H9 (cell line): ENCODE results near the gene IRF2BP2. TPM values are rescaled to one million over a fixed set of nuclear protein-coding genes. Genes with fewer than 3 reads are reported as not detected.

Experiments
- DNase-seq: peaks from one replicate; pipeline ENCODE4 v3.0.0-alpha.2; 2017
- H2AFZ ChIP-seq: one replicate; pipeline ENCODE4 v1.6.1; 2013; ENCODE audit warnings: mild to moderate bottlenecking, low read length, control low read depth, moderate library complexity
- H2AK5ac ChIP-seq: 2 replicates; pipeline ENCODE4 v1.6.1; 2013; ENCODE audit warnings: low read length, control low read depth, mixed read lengths; ENCODE audit not compliant: insufficient read length
- H2BK120ac ChIP-seq: one replicate; pipeline ENCODE4 v1.6.1; 2013; ENCODE audit warnings: low read depth, mild to moderate bottlenecking, low read length, control low read depth, inconsistent platforms; ENCODE audit not compliant: poor library complexity, severe bottlenecking
- H2BK12ac ChIP-seq: 2 replicates; pipeline ENCODE4 v1.6.1; 2013; ENCODE audit warnings: low read length, control low read depth, mixed read lengths, low read depth; ENCODE audit not compliant: insufficient read length
- H2BK15ac ChIP-seq: 2 replicates; pipeline ENCODE4 v1.6.1; 2013; ENCODE audit warnings: low read depth, low read length, control low read depth
- H2BK20ac ChIP-seq: one replicate; pipeline ENCODE4 v1.6.1; 2013; ENCODE audit warnings: low read depth, mild to moderate bottlenecking, low read length, control low read depth, inconsistent platforms; ENCODE audit not compliant: poor library complexity, severe bottlenecking
- H2BK5ac ChIP-seq: 2 replicates; pipeline ENCODE4 v1.6.1; 2013; ENCODE audit warnings: low read length, control low read depth, mixed read lengths; ENCODE audit not compliant: insufficient read length
- H3K14ac ChIP-seq: 2 replicates; pipeline ENCODE4 v1.6.1; 2013; ENCODE audit warnings: low read length, control low read depth; ENCODE audit not compliant: insufficient read depth
- H3K18ac ChIP-seq: 2 replicates; pipeline ENCODE4 v1.6.1; 2013; ENCODE audit warnings: low read depth, mild to moderate bottlenecking, mixed read lengths, low read length, control low read depth; ENCODE audit not compliant: insufficient read length
- H3K23ac ChIP-seq: 2 replicates; pipeline ENCODE4 v1.6.1; 2013; ENCODE audit warnings: low read length, control low read depth, mixed read lengths, low read depth; ENCODE audit not compliant: insufficient read length
- H3K23me2 ChIP-seq: 2 replicates; pipeline ENCODE4 v1.6.1; 2013; ENCODE audit warnings: low read depth, mild to moderate bottlenecking, mixed read lengths, low read length, control low read depth; ENCODE audit not compliant: insufficient read length, poor library complexity, severe bottlenecking
- H3K27ac ChIP-seq: 2 replicates; pipeline ENCODE4 v1.5.1; 2013; ENCODE audit warnings: low read length, control low read depth, mixed read lengths, low read depth; ENCODE audit not compliant: insufficient read length
- H3K27me3 ChIP-seq: 2 replicates; pipeline ENCODE4 v1.6.1; 2013; ENCODE audit warnings: low read length, control low read depth, inconsistent platforms; ENCODE audit not compliant: insufficient read depth
- H3K4ac ChIP-seq: 2 replicates; pipeline ENCODE4 v1.6.1; 2013; ENCODE audit warnings: low read depth, mild to moderate bottlenecking, control low read depth, inconsistent platforms, low read length, moderate library complexity
- H3K4me1 ChIP-seq: 2 replicates; pipeline ENCODE4 v1.6.1; 2013; ENCODE audit warnings: low read length, control low read depth, inconsistent platforms; ENCODE audit not compliant: insufficient read depth
- H3K4me2 ChIP-seq: 2 replicates; pipeline ENCODE4 v1.6.1; 2013; ENCODE audit warnings: low read length, control low read depth, mixed read lengths; ENCODE audit not compliant: insufficient read length, insufficient read depth
- H3K56ac ChIP-seq: 2 replicates; pipeline ENCODE4 v1.6.1; 2013; ENCODE audit warnings: low read depth, mild to moderate bottlenecking, mixed read lengths, low read length, control low read depth; ENCODE audit not compliant: insufficient read length
- H3K79me1 ChIP-seq: 2 replicates; pipeline ENCODE4 v1.6.1; 2013; ENCODE audit warnings: low read depth, mild to moderate bottlenecking, moderate library complexity, low read length, control low read depth, inconsistent platforms; ENCODE audit not compliant: insufficient read depth, poor library complexity, severe bottlenecking
- H3K79me2 ChIP-seq: 2 replicates; pipeline ENCODE4 v1.6.1; 2013; ENCODE audit warnings: low read length, control low read depth, inconsistent platforms; ENCODE audit not compliant: insufficient read depth
- H3K9ac ChIP-seq: 2 replicates; pipeline ENCODE4 v1.6.1; 2013; ENCODE audit warnings: low read length, control low read depth, mixed read lengths; ENCODE audit not compliant: insufficient read length; ENCODE audit errors: extremely low read depth
- H3K9me3 ChIP-seq: one replicate; pipeline ENCODE4 v1.6.1; 2013; ENCODE audit warnings: low read depth, low read length, inconsistent platforms; ENCODE audit not compliant: control insufficient read depth
- H3T11ph ChIP-seq: one replicate; pipeline ENCODE4 v1.6.1; 2013; ENCODE audit warnings: mild to moderate bottlenecking, low read length, control low read depth, inconsistent platforms
- H4K20me1 ChIP-seq: one replicate; pipeline ENCODE4 v1.6.1; 2013; ENCODE audit not compliant: control insufficient read depth, insufficient read length, insufficient read depth
- H4K5ac ChIP-seq: 2 replicates; pipeline ENCODE4 v1.6.1; 2013; ENCODE audit warnings: low read depth, mild to moderate bottlenecking, mixed read lengths, low read length, control low read depth; ENCODE audit not compliant: insufficient read length
- H4K8ac ChIP-seq: replicated peaks from 2 replicates; pipeline ENCODE4 v1.6.1; 2013; ENCODE audit warnings: low read length, control low read depth, mixed read lengths, low read depth; ENCODE audit not compliant: insufficient read length
- H4K91ac ChIP-seq: 2 replicates; pipeline ENCODE4 v1.6.1; 2013; ENCODE audit warnings: low read depth, mild to moderate bottlenecking, moderate library complexity, mixed read lengths, low read length, control low read depth; ENCODE audit not compliant: insufficient read length
- H3K27ac Mint-ChIP-seq, 3 experiments: 2 replicates in 2 of 3; 3 replicates in 1 of 3; pipeline ENCODE4 v1.8.0; 2020 to 2021; ENCODE audit warnings: mixed read lengths in 3 of 3, mild to moderate bottlenecking in 1 of 3, moderate library complexity in 1 of 3
- H3K27me3 Mint-ChIP-seq: 2 replicates; pipeline ENCODE4 v1.8.0; 2021; ENCODE audit warnings: low read depth, mild to moderate bottlenecking, moderate library complexity, mixed read lengths
- H3K36me3 Mint-ChIP-seq, 3 experiments: 2 replicates in 2 of 3; 3 replicates in 1 of 3; pipeline ENCODE4 v1.8.0; 2020 to 2021; ENCODE audit warnings: low read depth in 3 of 3, mixed read lengths in 3 of 3; ENCODE audit not compliant: insufficient read depth in 1 of 3
- H3K4me1 Mint-ChIP-seq, 2 experiments: 2 replicates each; pipeline ENCODE4 v1.8.0; 2020; ENCODE audit warnings: mixed read lengths in 2 of 2
- H3K4me3 Mint-ChIP-seq, 2 experiments: 2 replicates in 1 of 2; 3 replicates in 1 of 2; pipeline ENCODE4 v1.8.0; 2020 to 2021; ENCODE audit warnings: mild to moderate bottlenecking in 2 of 2, mixed read lengths in 2 of 2, moderate library complexity in 1 of 2
- H3K9me3 Mint-ChIP-seq, 2 experiments: 2 replicates in 1 of 2; 3 replicates in 1 of 2; pipeline ENCODE4 v1.8.0; 2020; ENCODE audit warnings: mild to moderate bottlenecking in 2 of 2, mixed read lengths in 2 of 2, moderate library complexity in 1 of 2
- WGBS: extraction: QIAGEN DNeasy Blood & Tissue Kit; methylation state at CpG from one replicate; pipeline ENCODE4 v1.1.7; 2013; ENCODE audit warnings: missing lambda C conversion rate, low lambda C conversion rate, mixed read lengths; ENCODE audit not compliant: insufficient read length; ENCODE audit errors: extremely low coverage; 5-methylcytosine and 5-hydroxymethylcytosine counted together
- total RNA-seq: library from RNA; stranded (reverse); gene quantifications from 2 replicates; pipeline ENCODE4 v1.2.1, GENCODE V29; 2021
- TF ChIP-seq, protein P1 (sequence below): fragments of 200-600 bp; sonication (generic); conservative IDR thresholded peaks from 3 replicates; pipeline ENCODE4 v1.8.0; 2021; ENCODE audit warnings: antibody characterized with exemption, mild to moderate bottlenecking

Gene IRF2BP2
- total RNA-seq, 1 experiment from 2014 or later = 80.2 TPM

GRCh38 chr1:234606784-234607108 lies 3.2 kb downstream of the IRF2BP2 start:
- H3T11ph ChIP-seq = no peak overlapping the region
- no peak overlapping the region for H3K18ac ChIP-seq
- peaks cover 32% of the 10 kb centered on the region; the same call in 1 of the 2 replicates for H3K79me2 ChIP-seq
- peak overlapping the region; percentile 91 to 92 for H3K4me3 Mint-ChIP-seq
- H3K9me3 ChIP-seq = no peaks in the 10 kb centered on the region
- WGBS = no CpG with 5 or more reads among the region's 4 CpGs
- no peak overlapping the region for H4K91ac ChIP-seq
- no peak overlapping the region for H2AFZ ChIP-seq
- H3K27me3 ChIP-seq = no peaks in the 10 kb centered on the region
- no peak overlapping the region for H2BK15ac ChIP-seq
- H4K20me1 ChIP-seq = no peaks in the 10 kb centered on the region
- H3K27ac ChIP-seq = no peak overlapping the region
- H2BK12ac ChIP-seq = no peak overlapping the region
- peaks cover 24 to 49% (median 26%) of the 10 kb centered on the region in 3 experiments for H3K36me3 Mint-ChIP-seq
- no peaks in the 10 kb centered on the region for H3K27me3 Mint-ChIP-seq
- H4K5ac ChIP-seq = no peak overlapping the region
- no peaks in the 10 kb centered on the region for H3K79me1 ChIP-seq
- no peak overlapping the region for H2AK5ac ChIP-seq
- DNase-seq = no peak
- H3K9ac ChIP-seq = no peak overlapping the region
- no peak overlapping the region for H2BK5ac ChIP-seq
- H3K23ac ChIP-seq = no peak overlapping the region
- peaks cover 0 to 3% of the 10 kb centered on the region in 2 experiments; a peak in 3 of 5 replicates for H3K9me3 Mint-ChIP-seq
- TF ChIP-seq, protein P1, sequence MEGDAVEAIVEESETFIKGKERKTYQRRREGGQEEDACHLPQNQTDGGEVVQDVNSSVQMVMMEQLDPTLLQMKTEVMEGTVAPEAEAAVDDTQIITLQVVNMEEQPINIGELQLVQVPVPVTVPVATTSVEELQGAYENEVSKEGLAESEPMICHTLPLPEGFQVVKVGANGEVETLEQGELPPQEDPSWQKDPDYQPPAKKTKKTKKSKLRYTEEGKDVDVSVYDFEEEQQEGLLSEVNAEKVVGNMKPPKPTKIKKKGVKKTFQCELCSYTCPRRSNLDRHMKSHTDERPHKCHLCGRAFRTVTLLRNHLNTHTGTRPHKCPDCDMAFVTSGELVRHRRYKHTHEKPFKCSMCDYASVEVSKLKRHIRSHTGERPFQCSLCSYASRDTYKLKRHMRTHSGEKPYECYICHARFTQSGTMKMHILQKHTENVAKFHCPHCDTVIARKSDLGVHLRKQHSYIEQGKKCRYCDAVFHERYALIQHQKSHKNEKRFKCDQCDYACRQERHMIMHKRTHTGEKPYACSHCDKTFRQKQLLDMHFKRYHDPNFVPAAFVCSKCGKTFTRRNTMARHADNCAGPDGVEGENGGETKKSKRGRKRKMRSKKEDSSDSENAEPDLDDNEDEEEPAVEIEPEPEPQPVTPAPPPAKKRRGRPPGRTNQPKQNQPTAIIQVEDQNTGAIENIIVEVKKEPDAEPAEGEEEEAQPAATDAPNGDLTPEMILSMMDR = no peak
- H3K4me1 ChIP-seq = peaks cover 8% of the 10 kb centered on the region
- peak overlapping the region; percentile 97 for H3K4me2 ChIP-seq
- H2BK120ac ChIP-seq = no peak overlapping the region
- H3K56ac ChIP-seq = no peak overlapping the region
- no peak overlapping the region for H3K4ac ChIP-seq
- H4K8ac ChIP-seq = no peak overlapping the region
- no peak overlapping the region for H3K14ac ChIP-seq
- peaks cover 18% of the 10 kb centered on the region for H3K23me2 ChIP-seq
- no peak overlapping the region for H3K27ac Mint-ChIP-seq
- peaks cover 52 to 62% of the 10 kb centered on the region in 2 experiments for H3K4me1 Mint-ChIP-seq
- no peak overlapping the region for H2BK20ac ChIP-seq
